PFSK-1 (cell line): ENCODE results near the gene B3GLCT.

ENCODE experiments used
- FOXP2 ChIP-seq: optimal IDR thresholded peaks from 2 replicates; pipeline ENCODE3; 2011; ENCODE audit warnings: borderline replicate concordance, control low read depth, inconsistent platforms; ENCODE audit not compliant: insufficient read depth; ENCODE audit errors: extremely low read length, extremely low read depth
- POLR2AphosphoS5 ChIP-seq: IDR thresholded peaks from 2 replicates; pipeline ENCODE4 v1.6.1; 2012; ENCODE audit warnings: low read depth, mild to moderate bottlenecking, control low read depth, low read length, moderate library complexity
- SIN3A ChIP-seq: IDR thresholded peaks from 2 replicates; pipeline ENCODE4 v1.6.1; 2012; ENCODE audit warnings: mild to moderate bottlenecking, low read length, moderate library complexity, borderline replicate concordance; ENCODE audit not compliant: insufficient read depth
- TAF1 ChIP-seq: IDR thresholded peaks from 2 replicates; pipeline ENCODE4 v1.6.1; 2012; ENCODE audit warnings: low read length, control low read depth, borderline replicate concordance; ENCODE audit not compliant: insufficient read depth
- TF ChIP-seq, protein P1 (sequence below), 2 experiments: IDR thresholded peaks; 2 replicates each; pipeline versions ENCODE4 v1.6.1 to v1.8.0; 2011 to 2012; ENCODE audit warnings: low read depth in 2 of 2, low read length in 2 of 2, control low read depth in 1 of 2, inconsistent platforms in 1 of 2, mild to moderate bottlenecking in 1 of 2, moderate library complexity in 1 of 2; ENCODE audit not compliant: insufficient read depth in 1 of 2

The B3GLCT gene

GRCh38 chr13:31213651-31214289 lies 14.0 kb downstream of the B3GLCT start:
- TF ChIP-seq TAF1 (no peak), POLR2AphosphoS5 (no peak), SIN3A (no peak)
- TF ChIP-seq, protein P1, sequence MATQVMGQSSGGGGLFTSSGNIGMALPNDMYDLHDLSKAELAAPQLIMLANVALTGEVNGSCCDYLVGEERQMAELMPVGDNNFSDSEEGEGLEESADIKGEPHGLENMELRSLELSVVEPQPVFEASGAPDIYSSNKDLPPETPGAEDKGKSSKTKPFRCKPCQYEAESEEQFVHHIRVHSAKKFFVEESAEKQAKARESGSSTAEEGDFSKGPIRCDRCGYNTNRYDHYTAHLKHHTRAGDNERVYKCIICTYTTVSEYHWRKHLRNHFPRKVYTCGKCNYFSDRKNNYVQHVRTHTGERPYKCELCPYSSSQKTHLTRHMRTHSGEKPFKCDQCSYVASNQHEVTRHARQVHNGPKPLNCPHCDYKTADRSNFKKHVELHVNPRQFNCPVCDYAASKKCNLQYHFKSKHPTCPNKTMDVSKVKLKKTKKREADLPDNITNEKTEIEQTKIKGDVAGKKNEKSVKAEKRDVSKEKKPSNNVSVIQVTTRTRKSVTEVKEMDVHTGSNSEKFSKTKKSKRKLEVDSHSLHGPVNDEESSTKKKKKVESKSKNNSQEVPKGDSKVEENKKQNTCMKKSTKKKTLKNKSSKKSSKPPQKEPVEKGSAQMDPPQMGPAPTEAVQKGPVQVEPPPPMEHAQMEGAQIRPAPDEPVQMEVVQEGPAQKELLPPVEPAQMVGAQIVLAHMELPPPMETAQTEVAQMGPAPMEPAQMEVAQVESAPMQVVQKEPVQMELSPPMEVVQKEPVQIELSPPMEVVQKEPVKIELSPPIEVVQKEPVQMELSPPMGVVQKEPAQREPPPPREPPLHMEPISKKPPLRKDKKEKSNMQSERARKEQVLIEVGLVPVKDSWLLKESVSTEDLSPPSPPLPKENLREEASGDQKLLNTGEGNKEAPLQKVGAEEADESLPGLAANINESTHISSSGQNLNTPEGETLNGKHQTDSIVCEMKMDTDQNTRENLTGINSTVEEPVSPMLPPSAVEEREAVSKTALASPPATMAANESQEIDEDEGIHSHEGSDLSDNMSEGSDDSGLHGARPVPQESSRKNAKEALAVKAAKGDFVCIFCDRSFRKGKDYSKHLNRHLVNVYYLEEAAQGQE (IDR thresholded peaks at IDR 0.05; ENCODE audit: insufficient read depth in 1 of 2, low read depth in 2 of 2, low read length in 2 of 2), result no peak

GRCh38 chr13:31214435-31214834 lies 14.7 kb downstream of the B3GLCT start:
- TF ChIP-seq SIN3A, result no peak
- TF ChIP-seq POLR2AphosphoS5, result no peak
- TF ChIP-seq TAF1, result no peak
- TF ChIP-seq, protein P1 (IDR thresholded peaks at IDR 0.05; ENCODE audit: insufficient read depth in 1 of 2, low read depth in 2 of 2, low read length in 2 of 2), result no peak
- no peak for TF ChIP-seq FOXP2

DNA sequence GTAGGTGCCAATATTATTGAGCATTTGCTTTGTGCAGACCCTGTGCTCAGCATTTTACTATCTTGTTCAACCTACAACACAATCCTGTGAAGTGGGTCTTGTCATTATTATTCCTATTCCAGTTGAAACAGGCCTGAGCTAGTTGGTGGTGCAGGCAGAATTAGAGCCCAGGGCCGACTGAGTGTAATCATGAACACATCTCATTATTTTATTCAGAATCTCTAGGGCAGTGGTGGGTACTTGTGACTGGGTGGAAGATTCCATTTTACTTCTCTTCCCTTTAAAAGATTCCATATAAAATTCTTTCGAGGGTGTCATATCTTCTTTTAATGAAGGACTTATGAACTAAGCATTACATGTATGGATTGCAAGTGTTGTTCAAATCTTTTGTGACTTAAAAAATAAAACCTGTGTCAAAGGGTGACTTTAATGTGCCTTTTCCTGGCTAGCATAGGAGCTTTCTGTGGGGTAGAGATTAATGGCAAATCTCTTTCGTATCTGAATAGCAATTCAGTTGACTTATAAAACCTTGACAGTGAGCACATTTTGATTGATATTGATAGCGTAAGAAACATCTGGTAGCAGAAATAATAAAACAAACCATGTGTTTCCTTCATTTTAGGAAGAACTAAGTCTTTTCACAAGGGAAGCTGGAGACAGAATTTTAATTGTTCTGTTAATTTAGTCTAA lies 20.3 kb downstream of the B3GLCT start:
- TF ChIP-seq POLR2AphosphoS5, result no peak
- TF ChIP-seq TAF1, result no peak
- no peak for TF ChIP-seq FOXP2
- TF ChIP-seq, protein P1 (IDR thresholded peaks at IDR 0.05; ENCODE audit: insufficient read depth in 1 of 2, low read depth in 2 of 2, low read length in 2 of 2), result no peak
- no peak for TF ChIP-seq SIN3A

GRCh38 chr13:31221057-31221456 lies 21.3 kb downstream of the B3GLCT start:
- TF ChIP-seq TAF1, result no peak
- TF ChIP-seq POLR2AphosphoS5, result no peak
- no peak for TF ChIP-seq SIN3A
- no peak for TF ChIP-seq FOXP2
- TF ChIP-seq, protein P1 (IDR thresholded peaks at IDR 0.05; ENCODE audit: insufficient read depth in 1 of 2, low read depth in 2 of 2, low read length in 2 of 2), result no peak
